Mesenchymal stem cell (in vitro differentiated cells and primary cell): ENCODE data around the gene GBA3.

Source experiments
- DNase-seq: peaks from one replicate; pipeline ENCODE4 v3.0.0-alpha.2; 2013
- H2AFZ ChIP-seq: one replicate; pipeline ENCODE4 v1.6.1; 2013; ENCODE audit warnings: low read depth, mild to moderate bottlenecking, control low read depth, inconsistent platforms, low read length, moderate library complexity
- H2AK5ac ChIP-seq: 2 replicates; pipeline ENCODE4 v1.6.1; 2013; ENCODE audit warnings: low read length, moderate library complexity, mild to moderate bottlenecking, inconsistent platforms; ENCODE audit not compliant: severe bottlenecking
- H2BK120ac ChIP-seq: one replicate; pipeline ENCODE4 v1.6.1; 2013; ENCODE audit warnings: low read depth, mild to moderate bottlenecking, inconsistent platforms, low read length, moderate library complexity
- H2BK12ac ChIP-seq, 2 experiments: one replicate each; pipeline ENCODE4 v1.6.1; 2013; ENCODE audit warnings: inconsistent platforms in 2 of 2, low read length in 2 of 2, mild to moderate bottlenecking in 2 of 2, moderate library complexity in 2 of 2, control low read depth in 1 of 2
- H2BK15ac ChIP-seq: one replicate; pipeline ENCODE4 v1.6.1; 2013; ENCODE audit warnings: mild to moderate bottlenecking, low read depth, inconsistent platforms; ENCODE audit not compliant: poor library complexity, severe bottlenecking
- H2BK5ac ChIP-seq: 2 replicates; pipeline ENCODE4 v1.6.1; 2013; ENCODE audit warnings: low read depth, mild to moderate bottlenecking, low read length, control low read depth, inconsistent platforms; ENCODE audit not compliant: poor library complexity, severe bottlenecking
- H3K14ac ChIP-seq, 2 experiments: one replicate each; pipeline ENCODE4 v1.6.1; 2013; ENCODE audit warnings: inconsistent platforms in 2 of 2, low read length in 2 of 2, control low read depth in 1 of 2, mild to moderate bottlenecking in 1 of 2, moderate library complexity in 1 of 2
- H3K18ac ChIP-seq, 2 experiments: one replicate each; pipeline ENCODE4 v1.6.1; 2013; ENCODE audit warnings: inconsistent platforms in 2 of 2, low read length in 2 of 2, control low read depth in 1 of 2, low read depth in 1 of 2, mild to moderate bottlenecking in 1 of 2
- H3K23ac ChIP-seq, 2 experiments: one replicate each; pipeline ENCODE4 v1.6.1; 2013; ENCODE audit warnings: inconsistent platforms in 2 of 2, low read length in 2 of 2, mild to moderate bottlenecking in 2 of 2, moderate library complexity in 2 of 2, control low read depth in 1 of 2
- H3K27ac ChIP-seq: 2 replicates; pipeline ENCODE4 v1.5.1; 2013; ENCODE audit warnings: mild to moderate bottlenecking, moderate library complexity, low read length, control low read depth, inconsistent platforms; ENCODE audit not compliant: poor library complexity, severe bottlenecking
- H3K27me3 ChIP-seq, 2 experiments: 2 replicates each; pipeline versions ENCODE4 v1.6.1 to v1.7.0; 2013; ENCODE audit warnings: low read length in 2 of 2, mild to moderate bottlenecking in 2 of 2, moderate library complexity in 2 of 2, control low read depth in 1 of 2, inconsistent platforms in 1 of 2; ENCODE audit not compliant: control insufficient read depth in 1 of 2, insufficient read depth in 1 of 2
- H3K36me3 ChIP-seq, 2 experiments: 2 replicates each; pipeline versions ENCODE4 v1.6.1 to v1.7.0; 2013; ENCODE audit warnings: low read length in 2 of 2, control low read depth in 1 of 2, inconsistent platforms in 1 of 2, low read depth in 1 of 2, mild to moderate bottlenecking in 1 of 2; ENCODE audit not compliant: insufficient read depth in 2 of 2, control insufficient read depth in 1 of 2
- H3K4ac ChIP-seq, 2 experiments: one replicate each; pipeline ENCODE4 v1.6.1; 2013; ENCODE audit warnings: inconsistent platforms in 2 of 2, low read length in 2 of 2, mild to moderate bottlenecking in 2 of 2, moderate library complexity in 2 of 2, control low read depth in 1 of 2, low read depth in 1 of 2
- H3K4me1 ChIP-seq: 2 replicates; pipeline ENCODE4 v1.6.1; 2013; ENCODE audit warnings: low read depth, low read length, control low read depth; ENCODE audit not compliant: control insufficient read depth, insufficient read depth
- H3K4me2 ChIP-seq: 2 replicates; pipeline ENCODE4 v1.6.1; 2013; ENCODE audit warnings: low read length, mild to moderate bottlenecking, inconsistent platforms; ENCODE audit not compliant: poor library complexity, severe bottlenecking
- H3K4me3 ChIP-seq, 2 experiments: 2 replicates each; pipeline versions ENCODE4 v1.5.1 to v1.7.0; 2013; ENCODE audit warnings: low read length in 2 of 2, mild to moderate bottlenecking in 2 of 2, control low read depth in 1 of 2, low read depth in 1 of 2; ENCODE audit not compliant: insufficient read depth in 1 of 2
- H3K79me1 ChIP-seq: replicated peaks from 2 replicates; pipeline ENCODE4 v1.6.1; 2013; ENCODE audit warnings: mild to moderate bottlenecking, control low read depth, low read length, inconsistent platforms; ENCODE audit not compliant: poor library complexity, severe bottlenecking
- H3K9ac ChIP-seq: 2 replicates; pipeline ENCODE4 v1.7.0; 2013; ENCODE audit warnings: mild to moderate bottlenecking, low read length, moderate library complexity
- H3K9me3 ChIP-seq: 2 replicates; pipeline ENCODE4 v1.7.0; 2013; ENCODE audit warnings: mild to moderate bottlenecking, low read length; ENCODE audit not compliant: control insufficient read depth
- H4K8ac ChIP-seq: one replicate; pipeline ENCODE4 v1.6.1; 2013; ENCODE audit warnings: inconsistent platforms, mild to moderate bottlenecking, low read length, moderate library complexity
- H4K91ac ChIP-seq: one replicate; pipeline ENCODE4 v1.6.1; 2013; ENCODE audit warnings: mild to moderate bottlenecking, low read length, inconsistent platforms
- WGBS: methylation state at CpG from one replicate; pipeline ENCODE4 v1.1.7; 2013; ENCODE audit warnings: mixed read lengths; 5-methylcytosine and 5-hydroxymethylcytosine counted together

The GBA3 gene

DNA sequence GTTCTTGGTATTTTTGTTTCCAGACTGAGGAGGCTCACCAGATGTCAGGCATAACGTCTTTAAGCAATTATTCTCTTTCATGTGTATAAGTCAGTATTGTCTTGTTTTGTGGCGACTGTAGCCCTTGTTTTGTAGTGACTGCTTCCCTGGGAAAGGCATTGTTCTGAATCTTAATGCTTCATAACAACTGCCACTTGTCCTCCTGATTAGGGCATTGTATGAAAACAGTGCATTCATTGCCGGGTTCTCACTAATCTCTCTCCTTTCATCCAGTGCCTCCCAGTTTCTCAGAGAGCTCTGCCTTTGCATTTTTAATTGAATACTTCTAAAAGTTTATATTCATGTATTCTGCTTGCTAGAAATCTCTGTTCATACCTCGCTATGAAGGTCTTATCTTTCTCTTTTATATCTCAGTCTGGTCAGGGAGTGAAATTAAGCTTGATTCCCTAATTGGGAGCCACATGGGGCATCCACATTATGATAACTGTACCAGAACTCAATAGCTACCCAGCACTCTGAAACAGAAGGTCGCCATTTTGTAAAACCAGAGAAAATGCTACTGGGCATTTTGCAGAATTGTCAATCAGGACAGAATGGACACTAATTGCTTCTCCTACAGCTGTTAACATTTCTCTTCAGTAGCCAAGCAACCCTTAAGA, 149.8 kb downstream of the GBA3 start:
- no peaks in the 10 kb centered on the region for H3K27me3 ChIP-seq
- H3K4ac ChIP-seq = no peak overlapping the region
- no peak overlapping the region for H2AK5ac ChIP-seq
- H2BK15ac ChIP-seq = no peak overlapping the region
- no peak overlapping the region for H3K23ac ChIP-seq
- H3K4me3 ChIP-seq = no peak overlapping the region
- H3K14ac ChIP-seq = no peak overlapping the region
- H3K36me3 ChIP-seq = no peaks in the 10 kb centered on the region
- H4K91ac ChIP-seq = no peak overlapping the region
- WGBS = 57% methylated on average over 5 of the region's 5 CpGs
- DNase-seq = no peak
- no peaks in the 10 kb centered on the region for H3K79me1 ChIP-seq
- H2AFZ ChIP-seq = no peak overlapping the region
- H2BK5ac ChIP-seq = no peak overlapping the region
- H3K27ac ChIP-seq = no peak overlapping the region
- H3K9me3 ChIP-seq = peaks cover 6% of the 10 kb centered on the region
- no peak overlapping the region for H4K8ac ChIP-seq
- H3K4me2 ChIP-seq = no peak overlapping the region
- no peak overlapping the region for H2BK120ac ChIP-seq
- H3K4me1 ChIP-seq = no peaks in the 10 kb centered on the region
- no peak overlapping the region for H2BK12ac ChIP-seq
- no peak overlapping the region for H3K18ac ChIP-seq
- H3K9ac ChIP-seq = no peak overlapping the region

DNA sequence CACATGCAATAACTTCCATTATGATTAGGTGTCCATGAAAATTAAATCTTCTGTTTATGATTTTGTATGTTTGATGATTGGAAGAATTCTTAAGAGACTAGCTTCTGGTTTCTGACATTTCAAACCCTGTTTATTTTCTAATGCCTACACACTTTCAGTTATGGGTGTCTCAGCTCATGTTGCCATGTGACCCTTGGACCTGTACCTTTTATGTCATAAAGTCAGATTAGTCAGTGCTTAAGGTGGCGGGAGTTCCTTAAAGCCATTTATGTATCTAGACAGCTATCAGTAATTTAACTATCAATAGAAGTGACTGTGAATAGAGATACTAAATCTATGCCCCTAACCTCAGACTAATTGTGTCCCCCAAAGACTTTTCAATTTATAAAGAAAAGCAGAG, 155.6 kb downstream of the GBA3 start:
- Histone ChIP-seq H3K4ac (no peak overlapping the region), H4K8ac (no peak overlapping the region), H2BK5ac (no peak overlapping the region), H3K23ac (no peak overlapping the region), H2AFZ (no peak overlapping the region), H3K36me3 (no peaks in the 10 kb centered on the region), H3K27ac (no peak overlapping the region), H3K9ac (no peak overlapping the region), H3K14ac (no peak overlapping the region), H3K27me3 (no peaks in the 10 kb centered on the region), H2BK120ac (no peak overlapping the region), H3K4me3 (no peak overlapping the region), H3K79me1 (no peaks in the 10 kb centered on the region), H2AK5ac (no peak overlapping the region), H2BK15ac (no peak overlapping the region), H3K4me1 (no peaks in the 10 kb centered on the region), H4K91ac (no peak overlapping the region), H3K4me2 (no peak overlapping the region), H3K18ac (no peak overlapping the region), H2BK12ac (no peak overlapping the region), H3K9me3 (no peaks in the 10 kb centered on the region)
- WGBS = no CpG with 5 or more reads among the region's 1 CpG
- no peak for DNase-seq

DNA sequence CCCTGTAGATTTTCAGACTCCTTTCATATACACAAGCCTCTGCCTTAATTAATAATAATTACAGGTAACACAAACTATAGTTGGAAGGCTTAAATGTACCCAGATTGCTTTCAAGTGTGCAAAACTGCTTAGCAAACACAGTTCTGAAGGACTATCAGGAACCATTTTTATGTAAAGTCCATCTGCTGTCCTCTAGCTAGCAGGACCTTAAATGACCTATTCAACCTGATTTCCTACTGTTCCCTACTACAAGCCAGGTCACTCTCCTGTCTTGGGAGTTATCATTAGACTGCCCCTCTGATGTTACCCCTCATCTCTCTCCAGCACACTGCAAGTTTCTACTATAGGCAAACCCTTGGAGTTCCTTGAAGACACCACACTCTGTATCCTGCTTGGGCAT, 157.3 kb downstream of the GBA3 start:
- Histone ChIP-seq H3K4ac (no peak overlapping the region), H4K8ac (no peak overlapping the region), H3K4me2 (no peak overlapping the region), H2AK5ac (no peak overlapping the region), H3K14ac (no peak overlapping the region), H3K18ac (no peak overlapping the region), H3K27ac (no peak overlapping the region), H2BK12ac (no peak overlapping the region), H3K23ac (no peak overlapping the region), H4K91ac (no peak overlapping the region), H2BK5ac (no peak overlapping the region), H3K4me1 (no peaks in the 10 kb centered on the region), H2BK15ac (no peak overlapping the region), H2AFZ (no peak overlapping the region), H3K79me1 (no peaks in the 10 kb centered on the region), H3K27me3 (no peaks in the 10 kb centered on the region), H3K9me3 (no peaks in the 10 kb centered on the region), H3K36me3 (no peaks in the 10 kb centered on the region), H3K4me3 (no peak overlapping the region), H2BK120ac (no peak overlapping the region), H3K9ac (no peak overlapping the region)
- DNase-seq = no peak

DNA sequence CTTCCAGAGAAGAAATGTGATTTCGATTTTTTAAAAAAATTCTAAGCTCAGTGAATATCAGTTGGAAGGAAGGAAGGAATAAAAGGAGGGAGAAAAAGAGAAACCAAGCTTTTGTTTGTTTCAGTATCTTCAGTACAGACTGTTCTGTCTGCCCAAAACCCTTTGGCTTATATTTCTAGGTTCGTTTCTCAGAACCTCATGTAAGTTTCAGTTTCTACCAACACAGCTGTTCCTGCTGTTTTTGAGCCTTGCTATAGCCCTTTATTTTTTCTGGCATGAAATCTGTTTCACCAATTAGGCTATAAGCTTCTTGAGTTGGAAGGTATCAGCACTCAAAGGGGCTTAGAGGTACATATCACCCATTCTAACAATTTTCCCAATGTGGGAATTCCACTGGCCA, 157.9 kb downstream of the GBA3 start:
- Histone ChIP-seq H2BK12ac (no peak overlapping the region), H3K18ac (no peak overlapping the region), H3K4me3 (no peak overlapping the region), H3K9me3 (no peaks in the 10 kb centered on the region), H2BK15ac (no peak overlapping the region), H3K79me1 (no peaks in the 10 kb centered on the region), H2BK5ac (no peak overlapping the region), H3K4ac (no peak overlapping the region), H2AFZ (no peak overlapping the region), H2BK120ac (no peak overlapping the region), H3K36me3 (no peaks in the 10 kb centered on the region), H2AK5ac (no peak overlapping the region), H3K4me1 (no peaks in the 10 kb centered on the region), H3K4me2 (no peak overlapping the region), H3K9ac (no peak overlapping the region), H3K23ac (no peak overlapping the region), H3K27ac (no peak overlapping the region), H3K27me3 (no peaks in the 10 kb centered on the region), H3K14ac (no peak overlapping the region), H4K8ac (no peak overlapping the region), H4K91ac (no peak overlapping the region)
- 15% methylated on average over 2 of the region's 2 CpGs for WGBS
- DNase-seq = no peak
